Activated CD4-positive, alpha-beta T cell treated with anti-CD3 and anti-CD28 coated beads for 1 hour (primary cell): ENCODE results near the gene CYP1B1.
A peak's percentile ranks its signal among the peaks of the same experiment; 100 is the strongest.
"Not testable (repeated sequence)": the region's sequence is repeated elsewhere in the genome, so short reads cannot be mapped to it uniquely, and the experiment has no call there.

Experiments
- DNase-seq: peaks from one replicate; pipeline ENCODE4 v3.0.0-alpha.2; 2020

Gene CYP1B1

GRCh38 chr2:38075507-38076151, at the start of gene CYP1B1:
TSS of gene CYP1B1 (minus strand) at chr2:38076151. CDS start at chr2:38075388, 763 bp downstream.
- DNase-seq: no peak

GRCh38 chr2:38125007-38125406, 49.1 kb upstream of the CYP1B1 start:
- DNase-seq: no peak

- DNase-seq: no peak
These were observed 48.0 kb upstream of the CYP1B1 start for GRCh38 chr2:38123911-38124310.

GRCh38 chr2:38122344-38122743, 46.4 kb upstream of the CYP1B1 start:
- DNase-seq: no peak

GRCh38 chr2:38121481-38121880, 45.5 kb upstream of the CYP1B1 start:
- DNase-seq: no peak

GRCh38 chr2:38120829-38121228, 44.9 kb upstream of the CYP1B1 start:
- no peak for DNase-seq

- no peak for DNase-seq
These were observed 44.3 kb upstream of the CYP1B1 start for GRCh38 chr2:38120264-38120592.

GRCh38 chr2:38116762-38117161, 40.8 kb upstream of the CYP1B1 start:
- DNase-seq: no peak

GRCh38 chr2:38115216-38116032, 39.5 kb upstream of the CYP1B1 start:
- DNase-seq: peak; percentile 21

- DNase-seq: no peak
These were observed 38.2 kb upstream of the CYP1B1 start for GRCh38 chr2:38113981-38114708.

- DNase-seq: no peak
These were observed 37.1 kb upstream of the CYP1B1 start for GRCh38 chr2:38113051-38113450.

GRCh38 chr2:38111350-38111749, 35.4 kb upstream of the CYP1B1 start:
- DNase-seq: not testable (repeated sequence)

- DNase-seq: no peak
These were observed 33.8 kb upstream of the CYP1B1 start for GRCh38 chr2:38109732-38110181.

GRCh38 chr2:38108907-38109731, 33.2 kb upstream of the CYP1B1 start:
- no peak for DNase-seq

- no peak for DNase-seq
These were observed 31.9 kb upstream of the CYP1B1 start for GRCh38 chr2:38107738-38108410.

- no peak for DNase-seq
These were observed 30.6 kb upstream of the CYP1B1 start for GRCh38 chr2:38106405-38107094.

GRCh38 chr2:38105922-38106321, 30.0 kb upstream of the CYP1B1 start:
- DNase-seq: no peak

- DNase-seq: no peak
These were observed 28.6 kb upstream of the CYP1B1 start for GRCh38 chr2:38104598-38104997.

GRCh38 chr2:38100328-38100727, 24.4 kb upstream of the CYP1B1 start:
- DNase-seq: no peak

GRCh38 chr2:38099099-38100028, 23.4 kb upstream of the CYP1B1 start:
- no peak for DNase-seq
